Anterior cingulate cortex (tissue), 58 donors: Measurements from ENCODE around the gene TBC1D4.
A peak's percentile ranks its signal among the peaks of the same experiment; 100 is the strongest.

ENCODE experiments used
- DNase-seq, 58 donors: peaks; one replicate each; lab custom pipeline; 2025; lab: John Stamatoyannopoulos, UW

TBC1D4 gene

DNA sequence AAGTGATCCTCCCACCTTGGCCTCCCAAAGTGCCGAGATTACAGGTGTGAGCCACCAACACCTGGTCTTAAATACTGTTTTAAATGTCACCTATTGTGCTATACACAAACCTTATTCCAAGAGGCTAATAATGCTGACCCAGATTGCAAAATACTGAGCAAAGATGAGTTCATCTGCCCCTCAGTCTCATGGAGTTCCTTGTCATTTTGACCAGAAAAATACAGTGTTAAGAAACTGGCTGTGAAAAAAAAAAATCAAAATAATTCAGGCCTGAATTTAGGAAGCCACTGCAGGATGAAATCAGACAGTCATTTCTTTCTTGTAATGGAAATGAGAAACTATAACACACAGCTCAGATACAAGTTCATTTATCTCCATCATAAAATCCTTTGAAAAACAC, 59.9 kb downstream of the TBC1D4 start:
- DNase-seq = no peak

DNA sequence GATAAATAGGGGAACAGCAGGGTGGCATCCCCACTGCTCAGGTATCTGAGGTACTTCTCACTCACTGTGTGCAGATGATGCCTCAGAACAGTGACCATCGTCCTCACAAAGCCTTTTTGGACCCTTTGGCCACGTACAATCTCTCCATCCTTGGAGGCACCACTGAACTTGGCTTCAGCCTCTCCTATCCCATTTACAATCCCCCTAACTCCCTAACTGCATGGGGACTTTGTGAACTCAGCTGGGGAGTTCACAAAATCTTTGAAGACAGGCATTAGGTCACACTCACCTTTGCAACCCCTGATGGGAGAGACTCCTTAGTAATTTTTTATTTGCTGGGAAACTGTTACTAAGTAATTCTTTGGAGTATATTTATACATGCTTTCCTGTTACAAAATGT, 60.8 kb downstream of the TBC1D4 start:
- DNase-seq = no peak

DNA sequence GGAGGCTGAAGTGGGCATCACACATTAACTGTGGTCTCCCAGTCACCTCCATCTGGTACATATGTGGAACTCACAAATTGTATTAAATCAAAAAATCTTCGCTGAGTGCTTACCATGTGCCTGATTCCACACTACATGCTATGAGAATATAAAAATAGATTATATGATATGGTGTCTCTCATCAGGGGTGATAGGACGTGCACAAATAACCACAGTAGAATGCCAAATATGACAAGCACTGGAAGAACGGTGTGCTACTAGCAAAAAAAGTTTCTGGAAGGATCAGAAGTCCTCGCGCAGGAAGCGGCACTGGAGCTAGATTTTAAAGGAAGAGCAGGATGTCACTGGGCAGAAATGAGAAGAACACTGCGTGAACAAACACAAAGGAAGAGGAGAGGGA, 62.3 kb downstream of the TBC1D4 start:
- DNase-seq = no peak

DNA sequence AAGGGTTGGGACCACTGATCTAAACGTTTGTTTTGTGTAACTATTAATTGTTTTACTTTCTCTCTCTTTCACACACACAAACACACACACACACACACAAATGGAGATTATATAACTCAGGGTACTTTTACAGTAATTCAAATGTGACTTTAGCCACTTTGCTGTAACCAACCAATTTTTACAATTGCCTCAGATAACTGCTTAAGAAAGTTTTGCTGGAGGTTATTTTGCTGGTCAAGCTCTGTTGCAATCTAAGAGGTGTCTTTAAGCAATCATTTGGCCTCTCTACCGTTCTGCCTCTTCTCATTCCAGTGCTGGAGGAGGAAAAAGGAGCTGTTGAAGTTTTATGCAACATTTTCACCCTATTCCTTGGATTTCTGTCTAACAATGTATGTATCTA, 63.0 kb downstream of the TBC1D4 start:
- DNase-seq = no peak

- no peak for DNase-seq
Measured at GRCh38 chr13:75418186-75418843, 63.7 kb downstream of the TBC1D4 start.

- DNase-seq = no peak
Measured at GRCh38 chr13:75417656-75418055, 64.3 kb downstream of the TBC1D4 start.

DNA sequence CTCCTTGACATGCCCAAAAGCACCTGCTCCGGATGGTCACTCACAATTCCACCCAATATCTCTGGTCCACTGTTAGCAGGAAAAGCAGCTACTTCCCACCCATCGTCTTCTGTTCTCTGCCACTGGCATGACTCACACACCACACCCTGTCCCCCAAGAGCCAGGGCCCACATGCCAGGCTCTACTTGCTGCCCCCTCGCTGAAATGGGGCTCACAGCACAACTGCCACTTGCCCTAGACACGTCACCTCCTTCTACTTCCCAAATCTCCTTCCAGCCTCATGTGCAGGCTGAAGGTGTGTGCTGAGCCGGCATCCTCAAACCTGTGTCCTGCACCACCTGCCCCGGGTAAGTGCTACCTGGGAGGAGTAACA, 65.0 kb downstream of the TBC1D4 start:
- DNase-seq = no peak

DNA sequence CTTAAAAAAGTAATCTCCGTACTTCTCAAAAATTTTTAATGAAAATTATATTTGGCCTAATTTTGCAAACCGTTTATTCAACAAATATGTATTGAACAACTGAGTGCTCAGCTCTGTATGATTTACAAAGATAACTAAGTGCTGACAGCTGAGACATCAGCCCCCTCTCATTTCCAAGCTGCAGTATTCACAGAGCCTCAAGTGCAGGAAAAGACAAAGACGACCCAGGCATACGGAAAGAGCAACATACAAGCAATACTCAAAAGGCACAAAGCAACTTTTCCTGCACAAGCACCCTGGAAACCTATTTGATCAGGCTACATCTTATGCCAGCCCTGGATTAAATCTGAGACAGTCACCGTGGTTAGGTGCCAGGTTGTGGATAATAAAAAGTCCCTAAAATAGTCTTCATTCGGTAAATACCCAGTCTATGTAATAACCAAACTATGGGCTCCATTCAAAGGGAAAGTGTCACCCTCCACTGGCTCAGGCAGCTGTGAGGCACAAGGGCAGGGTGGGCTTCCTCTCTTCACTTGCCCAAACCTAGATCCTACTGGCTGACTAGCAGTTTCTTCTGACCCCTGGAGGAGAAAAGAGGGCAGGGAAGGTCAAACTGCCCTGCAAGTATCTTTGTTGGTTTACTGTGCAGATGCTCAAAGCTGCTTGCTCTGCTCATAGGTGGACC, 65.5 kb downstream of the TBC1D4 start:
- no peak for DNase-seq

GRCh38 chr13:75415694-75416093, 66.3 kb downstream of the TBC1D4 start:
- DNase-seq = no peak

- no peak for DNase-seq
Measured at GRCh38 chr13:75415171-75415570, 66.8 kb downstream of the TBC1D4 start.

DNA sequence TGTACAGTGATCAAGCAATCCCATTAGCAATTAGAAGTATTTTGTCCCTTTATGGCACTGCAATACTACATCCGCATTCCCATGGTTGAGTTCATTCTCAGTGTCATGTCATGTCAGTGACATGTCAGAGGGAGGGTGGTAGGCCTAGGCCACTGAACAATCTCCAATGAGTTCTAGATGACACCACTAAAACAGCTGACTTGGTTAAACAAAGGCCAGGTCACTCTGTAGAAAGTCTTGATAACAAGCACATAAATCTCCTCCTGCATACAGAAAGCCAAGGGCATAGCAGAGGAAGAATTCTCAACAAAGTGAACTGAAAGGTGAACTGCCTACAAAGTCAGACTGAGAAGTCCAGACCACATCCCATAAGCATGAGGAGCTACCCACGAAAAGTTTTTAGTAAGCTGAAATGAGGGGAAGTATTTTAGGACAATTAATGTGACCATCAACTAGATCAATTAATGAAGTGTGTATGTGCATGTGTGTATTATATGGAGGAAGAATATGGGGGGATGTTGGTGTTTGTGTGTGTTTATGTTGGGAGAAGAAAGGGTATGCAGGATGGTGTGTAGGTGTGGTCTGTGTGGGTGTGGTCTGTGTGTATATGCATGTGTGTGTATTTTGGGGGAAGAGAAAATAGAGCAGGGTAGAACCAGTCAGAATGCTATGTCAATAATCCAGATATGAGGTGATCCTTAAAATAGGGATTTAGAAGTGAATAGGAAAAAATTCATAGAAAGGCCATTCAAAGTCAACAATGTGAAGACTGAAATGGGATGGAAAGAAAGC, 67.7 kb downstream of the TBC1D4 start:
- DNase-seq = no peak

GRCh38 chr13:75411924-75412537, 69.9 kb downstream of the TBC1D4 start:
- DNase-seq = no peak

GRCh38 chr13:75410207-75410606, 71.8 kb downstream of the TBC1D4 start:
- no peak for DNase-seq

DNA sequence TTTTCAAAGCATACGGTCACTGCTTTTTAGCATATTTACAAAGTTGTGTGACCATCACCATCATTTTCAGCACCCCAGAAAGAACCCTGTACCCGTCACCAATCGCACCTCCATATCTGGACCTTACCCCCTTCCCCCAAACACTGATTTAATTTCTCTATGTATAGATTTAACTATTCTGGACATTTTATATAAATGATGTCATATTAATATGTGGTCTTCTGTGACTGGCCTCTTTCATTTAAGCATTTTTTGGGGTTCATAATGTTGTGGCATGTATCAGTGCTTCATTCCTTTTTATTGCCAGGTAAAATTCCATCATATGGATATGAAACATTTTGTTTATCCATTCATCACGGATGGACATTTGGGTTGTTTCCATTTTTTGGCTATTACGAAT, 74.0 kb downstream of the TBC1D4 start:
- DNase-seq = no peak

GRCh38 chr13:75407473-75407872, 74.5 kb downstream of the TBC1D4 start:
- no peak for DNase-seq

GRCh38 chr13:75405976-75406703, 75.8 kb downstream of the TBC1D4 start:
- DNase-seq = no peak

DNA sequence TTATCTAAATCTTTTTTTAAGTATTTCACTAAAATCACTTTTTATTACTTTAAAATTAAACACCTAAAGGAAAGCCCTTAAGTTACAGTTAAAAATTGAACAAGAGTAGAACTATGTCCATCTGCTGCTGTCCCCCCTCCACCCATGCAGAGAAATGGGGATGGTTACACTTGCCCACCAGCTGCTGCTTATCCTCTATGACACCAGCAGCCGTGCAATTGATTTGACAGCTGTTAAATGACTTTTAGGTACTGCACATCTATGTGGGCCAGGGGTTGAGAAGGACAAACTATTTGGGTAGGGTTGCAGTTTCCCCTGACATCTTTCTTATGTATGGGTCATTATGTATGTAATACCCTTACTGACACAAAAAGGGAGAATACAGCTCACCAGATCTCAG, 77.2 kb downstream of the TBC1D4 start:
- no peak for DNase-seq

GRCh38 chr13:75402787-75403186, 79.2 kb downstream of the TBC1D4 start:
- peak in 26 of 58 donors; percentile 2 to 48 (median 8) for DNase-seq

DNA sequence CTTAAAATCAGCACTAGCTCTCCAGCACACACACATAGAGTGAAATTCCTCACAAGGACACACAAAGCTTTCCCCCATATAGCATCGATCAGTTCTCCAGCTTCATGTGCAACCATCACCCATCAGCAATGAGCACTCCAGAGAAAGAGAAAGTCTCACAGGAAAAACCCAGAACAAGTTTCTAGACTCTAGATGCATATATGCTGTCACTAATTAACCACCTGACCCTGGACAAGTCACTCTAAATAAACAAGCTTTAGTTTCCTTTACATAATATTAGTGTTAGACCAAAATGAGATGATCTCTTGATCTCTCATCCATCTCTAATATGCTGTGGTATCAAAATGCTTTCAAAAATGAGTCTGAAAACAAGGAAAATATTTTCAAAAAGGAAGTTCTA, 81.2 kb downstream of the TBC1D4 start:
- DNase-seq = no peak

GRCh38 chr13:75399879-75400217, 82.1 kb downstream of the TBC1D4 start:
- no peak for DNase-seq
